Measurements from ENCODE around the gene ACTRT2. TPM values are rescaled to one million over a fixed set of nuclear protein-coding genes. Genes with fewer than 3 reads are reported as not detected.

Gene ACTRT2
- total RNA-seq, 4 donors from 2014 or later: not detected

- H3K27me3 ChIP-seq: peaks cover 0 to 42% of the 10 kb centered on the region in 2 donors
- no peaks in the 10 kb centered on the region for H3K9me3 ChIP-seq
- no peaks in the 10 kb centered on the region for H3K36me3 ChIP-seq
- H3K27ac ChIP-seq: peak overlapping the region in 1 of 4 donors; percentile 30
- no peak overlapping the region for H3K4me3 ChIP-seq
- TF ChIP-seq CTCF (IDR thresholded peaks at IDR 0.05) (no peak), EP300 (IDR thresholded peaks at IDR 0.05) (no peak), POLR2A (IDR thresholded peaks at IDR 0.05) (no peak)
- peaks cover 0 to 12% (median 0%) of the 10 kb centered on the region in 4 donors for H3K4me1 ChIP-seq
- 55 to 68% methylated on average over 32 to 35 of the region's 35 CpGs for WGBS, 2 donors
- peak in 1 of 2 donors; percentile 38 for DNase-seq (ENCODE audit: low spot score in 2 of 2)
Observed at GRCh38 chr1:3031401-3032221, 10.3 kb downstream of the ACTRT2 start.

DNA sequence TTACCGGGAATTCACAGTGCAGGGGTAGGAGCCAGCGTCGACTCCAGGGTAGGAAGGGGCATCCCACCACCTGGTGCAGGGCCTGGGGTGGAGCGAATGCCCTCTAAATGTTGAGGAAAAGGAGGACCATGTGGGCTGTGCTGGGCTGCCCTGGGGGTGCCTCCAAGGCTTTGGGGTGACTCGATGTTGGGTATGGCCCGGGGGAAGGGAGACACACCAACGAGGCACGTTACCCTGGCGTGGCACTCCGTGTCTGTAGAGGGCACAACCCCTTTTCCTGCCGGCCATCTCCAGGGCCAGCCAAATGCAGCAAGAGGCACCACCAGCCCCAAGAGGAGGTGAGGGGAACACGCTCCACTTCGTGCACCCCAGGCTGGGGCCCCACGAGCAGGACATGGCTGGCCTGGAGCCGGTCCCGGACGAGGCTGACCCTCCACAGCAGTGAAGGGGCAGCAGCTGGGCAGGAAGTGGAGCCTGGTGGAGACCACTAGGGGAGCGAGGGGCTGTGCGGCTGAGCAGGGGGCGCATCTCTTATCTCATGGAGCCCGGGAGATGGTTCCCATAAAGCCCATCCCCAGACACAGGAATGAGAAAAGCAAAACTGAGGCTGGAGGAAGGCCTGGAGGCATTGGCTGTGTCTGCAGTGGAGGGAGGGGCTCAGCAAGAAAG, 11.2 kb downstream of the ACTRT2 start:
- Histone ChIP-seq H3K4me3 (no peak overlapping the region), H3K9me3 (no peaks in the 10 kb centered on the region), H3K4me1 (peaks cover 0 to 12% (median 0%) of the 10 kb centered on the region in 4 donors), H3K27ac (no peak overlapping the region), H3K36me3 (no peaks in the 10 kb centered on the region), H3K27me3 (peaks cover 0 to 40% of the 10 kb centered on the region in 2 donors)
- 87 to 89% methylated on average over 18 to 21 of the region's 21 CpGs for WGBS, 2 donors
- no peak for DNase-seq (ENCODE audit: low spot score in 2 of 2)
- TF ChIP-seq EP300 (IDR thresholded peaks at IDR 0.05) (no peak), CTCF (IDR thresholded peaks at IDR 0.05) (no peak), POLR2A (IDR thresholded peaks at IDR 0.05) (no peak)

DNA sequence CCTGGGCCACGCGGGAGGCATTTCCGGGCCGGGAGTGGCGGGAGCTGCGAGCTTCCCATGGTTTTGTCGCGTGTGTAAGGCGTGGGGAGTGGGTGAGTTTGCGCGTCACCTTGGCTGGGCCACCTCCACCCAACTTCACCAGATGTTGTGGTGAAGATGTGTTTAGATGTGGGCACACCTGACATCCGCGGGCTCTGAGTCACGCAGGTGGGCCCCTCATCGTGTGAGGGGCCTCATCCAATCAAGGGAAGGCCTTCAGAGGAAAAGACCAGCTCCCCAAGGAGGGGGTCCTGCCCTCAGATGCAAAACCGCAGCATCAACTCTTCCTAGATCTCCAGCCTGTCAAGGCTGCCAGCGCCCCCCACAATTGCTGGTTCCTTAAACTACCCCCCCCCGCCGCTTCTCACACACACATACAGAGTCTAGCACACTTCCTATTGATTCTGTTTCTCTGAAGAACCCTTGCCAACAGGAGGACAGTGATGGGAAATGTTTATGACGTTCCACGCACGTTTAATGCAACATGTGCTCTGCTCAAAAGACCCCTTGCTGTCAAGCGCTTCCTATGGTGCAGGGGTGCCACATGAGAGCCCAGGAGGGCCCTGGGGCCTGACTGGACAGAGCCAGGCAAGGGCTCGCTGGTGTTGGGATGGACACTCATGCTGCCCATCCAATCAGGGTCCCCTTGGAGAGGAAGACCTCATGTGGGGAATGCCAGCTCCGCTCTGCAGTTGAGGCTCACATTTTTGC, 11.9 kb downstream of the ACTRT2 start:
- H3K4me1 ChIP-seq: peaks cover 0 to 12% (median 0%) of the 10 kb centered on the region in 4 donors
- no peak overlapping the region for H3K4me3 ChIP-seq
- no peak overlapping the region for H3K27ac ChIP-seq
- 83 to 86% methylated on average over 25 of the region's 25 CpGs for WGBS, 2 donors
- peaks cover 0 to 33% of the 10 kb centered on the region in 2 donors for H3K27me3 ChIP-seq
- no peaks in the 10 kb centered on the region for H3K9me3 ChIP-seq
- DNase-seq (ENCODE audit: low spot score in 2 of 2): no peak
- no peak for TF ChIP-seq POLR2A (IDR thresholded peaks at IDR 0.05)
- TF ChIP-seq EP300 (IDR thresholded peaks at IDR 0.05): no peak
- no peak for TF ChIP-seq CTCF (IDR thresholded peaks at IDR 0.05)
- H3K36me3 ChIP-seq: no peaks in the 10 kb centered on the region

- Histone ChIP-seq H3K27ac (no peak overlapping the region), H3K4me3 (no peak overlapping the region), H3K36me3 (no peaks in the 10 kb centered on the region), H3K27me3 (peaks cover 0 to 28% of the 10 kb centered on the region in 2 donors), H3K4me1 (peaks cover 0 to 12% (median 0%) of the 10 kb centered on the region in 4 donors), H3K9me3 (no peaks in the 10 kb centered on the region)
- TF ChIP-seq POLR2A (IDR thresholded peaks at IDR 0.05): no peak
- no peak for TF ChIP-seq CTCF (IDR thresholded peaks at IDR 0.05)
- no peak for TF ChIP-seq EP300 (IDR thresholded peaks at IDR 0.05)
- DNase-seq (ENCODE audit: low spot score in 2 of 2): no peak
- 54 to 69% methylated on average over 4 of the region's 4 CpGs for WGBS, 2 donors
Observed at GRCh38 chr1:3033790-3034090, 12.5 kb downstream of the ACTRT2 start.
